H1 (cell line): ENCODE measurements around the gene RHBG. TPM values are rescaled to one million over a fixed set of nuclear protein-coding genes. Genes with fewer than 3 reads are reported as not detected.
A peak's percentile ranks its signal among the peaks of the same experiment; 100 is the strongest.

ENCODE experiments used
- CEBPB ChIP-seq: IDR thresholded peaks from 2 replicates; pipeline ENCODE4 v1.6.1; 2012; ENCODE audit warnings: low read depth, low read length
- CHD1 ChIP-seq: IDR thresholded peaks from 2 replicates; pipeline ENCODE4 v1.6.1; 2012; ENCODE audit warnings: low read depth, low read length, improper control_type of control experiment
- CREB1 ChIP-seq: IDR thresholded peaks from 2 replicates; pipeline ENCODE4 v1.6.1; 2012; ENCODE audit warnings: inconsistent platforms
- EP300 ChIP-seq, 2 experiments: IDR thresholded peaks; 1 replicate in 1 of 2; 2 replicates in 1 of 2; pipeline ENCODE4 v1.6.1; 2011 to 2012; ENCODE audit warnings: low read depth in 2 of 2, low read length in 2 of 2, mild to moderate bottlenecking in 2 of 2, borderline replicate concordance in 1 of 2, inconsistent platforms in 1 of 2, moderate library complexity in 1 of 2
- EZH2 ChIP-seq: fragments of 200-600 bp; sonication (generic); IDR thresholded peaks from 2 replicates; pipeline ENCODE4 v1.7.1; 2012; ENCODE audit warnings: low read depth, mild to moderate bottlenecking, moderate library complexity, low read length, inconsistent platforms; ENCODE audit not compliant: severe bottlenecking
- FOSL1 ChIP-seq: IDR thresholded peaks from 2 replicates; pipeline ENCODE4 v1.6.1; 2011; ENCODE audit warnings: mild to moderate bottlenecking, low read depth, low read length, moderate library complexity; ENCODE audit not compliant: insufficient read depth
- MAFK ChIP-seq: IDR thresholded peaks from 2 replicates; pipeline ENCODE4 v1.6.1; 2012; ENCODE audit warnings: low read depth, mild to moderate bottlenecking, improper control_type of control experiment, low read length
- NRF1 ChIP-seq: IDR thresholded peaks from 2 replicates; pipeline ENCODE4 v1.6.1; 2011; ENCODE audit warnings: mild to moderate bottlenecking, low read depth, low read length, improper control_type of control experiment
- PHF8 ChIP-seq: fragments of 200-600 bp; sonication (generic); conservative IDR thresholded peaks from 2 replicates; pipeline ENCODE4 v1.7.1; 2012; ENCODE audit warnings: low read depth, mild to moderate bottlenecking, inconsistent platforms, low read length, moderate library complexity
- POLR2A ChIP-seq, 2 experiments: IDR thresholded peaks; 1 replicate in 1 of 2; 2 replicates in 1 of 2; pipeline ENCODE4 v1.6.1; 2011; ENCODE audit warnings: low read depth in 2 of 2, low read length in 2 of 2, mild to moderate bottlenecking in 2 of 2; ENCODE audit errors: control extremely low read depth in 1 of 2
- RAD21 ChIP-seq, 2 experiments: IDR thresholded peaks in 1 of 2; conservative IDR thresholded peaks in 1 of 2; 2 replicates each; pipeline ENCODE4 v1.6.1; 2011; ENCODE audit warnings: low read depth in 2 of 2, low read length in 2 of 2, improper control_type of control experiment in 1 of 2, inconsistent platforms in 1 of 2, mild to moderate bottlenecking in 1 of 2, moderate library complexity in 1 of 2
- RFX5 ChIP-seq: IDR thresholded peaks from 2 replicates; pipeline ENCODE4 v1.6.1; 2011; ENCODE audit warnings: low read depth, low read length, improper control_type of control experiment, borderline replicate concordance
- SAP30 ChIP-seq: fragments of 300-600 bp; sonication (generic); IDR thresholded peaks from 2 replicates; pipeline ENCODE4 v1.7.1; 2012; ENCODE audit warnings: low read length, moderate library complexity, mild to moderate bottlenecking, inconsistent platforms; ENCODE audit not compliant: insufficient read depth, insufficient replicate concordance
- SIRT6 ChIP-seq: IDR thresholded peaks from one replicate; pipeline ENCODE4 v1.7.1; 2012; ENCODE audit warnings: low read length, inconsistent platforms
- SIX5 ChIP-seq: IDR thresholded peaks from 2 replicates; pipeline ENCODE4 v1.6.1; 2011; ENCODE audit warnings: mild to moderate bottlenecking, low read depth, low read length
- SUZ12 ChIP-seq: fragments of 200-600 bp; sonication (generic); IDR thresholded peaks from 2 replicates; pipeline ENCODE4 v1.6.1; 2012; ENCODE audit warnings: mild to moderate bottlenecking, inconsistent platforms, low read length, moderate library complexity, mixed read lengths
- TBP ChIP-seq: IDR thresholded peaks from 2 replicates; pipeline ENCODE4 v1.6.1; 2011; ENCODE audit warnings: low read depth, low read length, improper control_type of control experiment
- YY1 ChIP-seq: IDR thresholded peaks from 2 replicates; pipeline ENCODE4 v1.6.1; 2011; ENCODE audit warnings: low read depth, mild to moderate bottlenecking, low read length
- polyA plus RNA-seq, 7 experiments: library from polyadenylated mRNA; depleted of rRNA in 3 of 7; stranded (reverse) in 5 of 7; unstranded in 2 of 7; fragments of >200 nt in 5 of 7; fragments of 200-250 nt in 2 of 7; gene quantifications; 1 replicate in 5 of 7; 2 replicates in 1 of 7; 4 replicates in 1 of 7; pipeline versions ENCODE4 v1.2.1 to v1.2.3, GENCODE V29; 2011 to 2013; ENCODE audit warnings: missing spikeins in 2 of 7, mixed read lengths in 2 of 7
- total RNA-seq: library from RNA; stranded (reverse); fragmentation: NEBNext Ultra II Directional; extraction: Animal tissue kit (Norgen Biotek cat#: 25700); gene quantifications from 2 replicates; pipeline ENCODE4 v1.2.1, GENCODE V29; 2021
- TF ChIP-seq, protein P1 (sequence below): IDR thresholded peaks from 2 replicates; pipeline ENCODE4 v1.6.1; 2011; ENCODE audit warnings: low read depth, mild to moderate bottlenecking, low read length; ENCODE audit not compliant: insufficient read depth

Gene RHBG
- total and polyA plus RNA-seq, 2 of the 8 experiments (the other 6 are each of a cell fraction or from before 2014, with no cell fraction given), result 2.6 to 2.7 TPM

DNA sequence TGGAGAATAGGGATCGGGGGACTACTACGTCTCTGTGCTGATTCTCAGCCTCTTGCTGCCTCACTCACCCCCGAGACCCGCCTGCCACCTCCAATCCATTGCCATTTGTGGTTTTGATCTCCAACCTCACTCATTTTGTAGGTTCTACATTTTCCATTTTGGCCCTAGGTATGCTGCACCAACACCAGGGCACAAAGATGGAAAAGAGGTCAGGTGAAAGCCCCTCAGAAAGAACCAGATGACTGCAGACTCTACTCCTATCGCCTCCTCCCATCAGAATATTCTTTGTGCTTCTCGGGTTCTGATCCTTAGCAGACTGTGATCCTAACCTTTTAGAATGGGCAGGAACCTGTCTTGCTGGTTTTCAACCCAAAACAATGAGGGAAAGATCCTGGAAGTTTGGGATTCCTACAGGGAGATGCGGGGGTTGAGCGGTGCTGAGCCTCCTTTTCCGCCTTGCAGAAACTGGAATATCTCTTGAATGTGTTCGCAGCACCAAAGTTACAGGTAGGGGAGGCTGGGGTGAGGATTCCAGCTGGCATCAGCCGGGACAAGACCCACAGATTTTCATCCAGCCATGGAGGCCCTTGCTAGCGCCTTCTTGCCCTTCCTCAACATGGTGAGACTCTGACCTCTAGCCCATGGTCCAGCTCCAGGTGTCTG, 53.1 kb downstream of the RHBG start (continued):
- TF ChIP-seq EP300 (IDR thresholded peaks at IDR 0.05; ENCODE audit: borderline replicate concordance in 1 of 2, low read depth in 2 of 2, low read length in 2 of 2), result no peak
- TF ChIP-seq PHF8, result no peak
- TF ChIP-seq SAP30, result no peak
- peak; percentile 5 to 11; a peak in 1 of 3 replicates for TF ChIP-seq POLR2A (IDR thresholded peaks at IDR 0.05; ENCODE audit: control extremely low read depth in 1 of 2, low read depth in 2 of 2, low read length in 2 of 2)
- TF ChIP-seq YY1, result no peak
- TF ChIP-seq FOSL1, result no peak
- no peak for TF ChIP-seq CHD1
- no peak for TF ChIP-seq RFX5
- TF ChIP-seq NRF1, result no peak
- no peak for TF ChIP-seq SUZ12
- no peak for TF ChIP-seq SIX5
- TF ChIP-seq, protein P1, sequence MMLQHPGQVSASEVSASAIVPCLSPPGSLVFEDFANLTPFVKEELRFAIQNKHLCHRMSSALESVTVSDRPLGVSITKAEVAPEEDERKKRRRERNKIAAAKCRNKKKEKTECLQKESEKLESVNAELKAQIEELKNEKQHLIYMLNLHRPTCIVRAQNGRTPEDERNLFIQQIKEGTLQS, result no peak
- TF ChIP-seq TBP, result no peak
- peak; percentile 24 for TF ChIP-seq EZH2
- TF ChIP-seq CREB1, result no peak
- TF ChIP-seq MAFK, result no peak
- no peak for TF ChIP-seq SIRT6
- TF ChIP-seq RAD21 (IDR thresholded peaks at IDR 0.05 in 1 of 2, conservative IDR thresholded peaks at IDR 0.05 in 1 of 2; ENCODE audit: low read depth in 2 of 2, low read length in 2 of 2), result no peak
- no peak for TF ChIP-seq CEBPB
